Measurements from ENCODE around the gene FAM110C. TPM values are rescaled to one million over a fixed set of nuclear protein-coding genes. Genes with fewer than 3 reads are reported as not detected.

FAM110C gene
- total and polyA plus RNA-seq, 2 donors = 0.05 to 7.3 TPM

DNA sequence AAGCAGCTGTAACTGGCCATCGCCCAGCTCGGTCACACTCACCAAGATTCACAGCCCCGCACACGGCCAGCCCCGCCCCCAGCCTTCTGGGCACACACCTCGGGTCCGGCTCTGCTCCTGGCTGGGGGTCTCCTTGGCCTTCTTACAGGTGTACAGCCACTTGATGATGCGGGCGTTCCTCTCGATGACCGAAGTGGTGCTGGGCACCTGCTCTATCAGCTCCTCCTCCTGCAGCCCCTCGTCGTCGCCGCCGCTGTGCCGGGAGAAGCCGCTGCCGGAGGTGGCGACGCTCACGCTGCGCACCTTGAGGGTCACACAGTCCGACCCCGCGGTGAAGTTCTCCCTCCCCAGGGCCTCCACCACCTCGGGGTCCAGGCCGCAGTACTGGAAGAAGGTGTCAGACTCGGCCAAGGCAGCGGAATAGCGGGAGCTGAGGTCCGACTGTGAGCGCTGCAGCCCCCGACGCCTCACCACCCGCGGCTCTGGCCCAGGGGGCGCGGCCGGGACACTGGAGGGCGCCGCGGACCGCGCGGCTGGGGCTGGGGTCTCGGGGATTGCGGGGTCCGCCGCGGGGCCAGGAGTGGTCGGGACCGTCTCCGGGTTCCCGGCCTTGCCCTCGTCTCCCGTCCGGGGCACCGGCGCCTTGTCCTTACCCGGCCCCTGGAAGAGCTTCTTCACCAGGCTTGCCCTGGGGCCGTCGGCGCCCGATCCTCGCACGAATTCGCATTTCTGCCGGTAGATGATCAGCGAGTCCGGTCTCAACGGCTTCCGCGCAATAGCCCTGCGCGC, 769 bp downstream of the FAM110C start:
- Histone ChIP-seq H3K27ac (ENCODE audit: low read depth in 1 of 2, low read length in 1 of 2) (no peak overlapping the region), H3K27me3 (ENCODE audit: control insufficient read depth in 2 of 2, insufficient read depth in 1 of 2, low read length in 1 of 2) (peaks cover 26 to 40% of the 10 kb centered on the region in 2 donors)

DNA sequence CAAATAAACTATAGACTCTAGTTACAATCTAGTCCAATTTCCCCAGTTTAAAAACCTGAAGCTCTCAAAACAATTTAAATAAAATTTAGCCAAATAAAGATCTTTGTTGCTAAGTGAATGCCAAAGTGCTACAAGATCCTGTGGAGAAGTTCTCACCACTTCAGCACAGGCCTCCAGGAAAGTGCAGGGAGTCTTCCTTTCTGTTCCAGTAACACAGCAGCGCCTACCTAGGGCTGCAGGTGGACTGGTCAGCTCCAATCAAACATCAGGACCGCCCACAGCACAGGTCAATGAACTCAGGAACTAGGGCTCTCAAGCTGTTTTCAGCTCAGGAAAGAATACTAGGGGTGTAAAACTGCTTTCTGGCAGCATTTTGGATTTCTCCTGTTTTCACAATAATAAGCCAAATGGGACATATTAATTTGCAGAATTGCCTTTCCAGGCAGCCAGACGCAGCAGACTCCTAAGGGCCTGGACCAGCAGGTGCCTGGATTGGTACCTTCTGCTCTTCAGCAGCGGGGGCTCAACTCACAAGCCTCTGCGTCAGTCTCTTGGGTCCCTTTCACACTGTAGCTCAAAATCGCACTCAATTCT, 1.5 kb downstream of the FAM110C start:
- Histone ChIP-seq H3K36me3 (ENCODE audit: control insufficient read depth in 2 of 2, insufficient read depth in 2 of 2, low read length in 1 of 2) (no peaks in the 10 kb centered on the region), H3K27me3 (ENCODE audit: control insufficient read depth in 2 of 2, insufficient read depth in 1 of 2, low read length in 1 of 2) (peaks cover 26 to 40% of the 10 kb centered on the region in 2 donors), H3K4me1 (ENCODE audit: control insufficient read depth in 2 of 2, insufficient read depth in 2 of 2, low read length in 2 of 2) (peaks cover 0 to 8% of the 10 kb centered on the region in 2 donors), H3K27ac (ENCODE audit: low read depth in 1 of 2, low read length in 1 of 2) (no peak overlapping the region), H3K4me3 (ENCODE audit: low read length in 2 of 2) (peak overlapping the region in 1 of 2 donors; percentile 76), H3K9me3 (ENCODE audit: control insufficient read depth in 2 of 2, insufficient read depth in 1 of 2, low read length in 1 of 2) (no peaks in the 10 kb centered on the region)
- DNase-seq (ENCODE audit: low read depth in 6 of 9, low spot score in 9 of 9) = no peak
- WGBS = 38% methylated on average over 6 of the region's 6 CpGs

More for the DNA sequence above, 769 bp downstream of the FAM110C start:
- 5% methylated on average over 76 of the region's 76 CpGs for WGBS
- peak overlapping the region in 1 of 2 donors; percentile 76 for H3K4me3 ChIP-seq (ENCODE audit: low read length in 2 of 2)
- peaks cover 0 to 8% of the 10 kb centered on the region in 2 donors for H3K4me1 ChIP-seq (ENCODE audit: control insufficient read depth in 2 of 2, insufficient read depth in 2 of 2, low read length in 2 of 2)
- no peak for DNase-seq (ENCODE audit: low read depth in 6 of 9, low spot score in 9 of 9)
- H3K9me3 ChIP-seq (ENCODE audit: control insufficient read depth in 2 of 2, insufficient read depth in 1 of 2, low read length in 1 of 2) = no peaks in the 10 kb centered on the region
- H3K36me3 ChIP-seq (ENCODE audit: control insufficient read depth in 2 of 2, insufficient read depth in 2 of 2, low read length in 1 of 2) = no peaks in the 10 kb centered on the region

DNA sequence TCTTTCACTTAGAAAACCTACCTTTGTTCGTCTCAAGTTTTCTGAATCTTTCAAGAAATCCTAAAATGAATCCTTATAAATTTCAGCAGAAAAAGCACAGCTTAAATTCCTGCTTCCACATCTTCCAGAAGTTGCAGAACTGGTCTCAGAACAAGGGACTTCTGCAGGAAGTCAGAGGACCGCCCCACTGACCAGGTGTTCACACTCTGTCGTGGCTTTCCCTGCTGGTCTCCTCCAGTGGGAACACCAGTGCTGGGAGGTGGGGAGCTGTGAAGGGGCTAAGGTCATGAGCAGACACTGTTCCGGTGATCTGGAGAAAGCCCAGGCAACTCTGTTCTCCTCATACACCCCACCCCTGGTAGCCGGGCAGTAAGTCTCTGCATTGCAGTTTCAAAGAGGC, 3.5 kb downstream of the FAM110C start:
- H3K9me3 ChIP-seq (ENCODE audit: control insufficient read depth in 2 of 2, insufficient read depth in 1 of 2, low read length in 1 of 2) = no peaks in the 10 kb centered on the region
- no peak overlapping the region for H3K27ac ChIP-seq (ENCODE audit: low read depth in 1 of 2, low read length in 1 of 2)
- no peaks in the 10 kb centered on the region for H3K36me3 ChIP-seq (ENCODE audit: control insufficient read depth in 2 of 2, insufficient read depth in 2 of 2, low read length in 1 of 2)
- peaks cover 0 to 8% of the 10 kb centered on the region in 2 donors for H3K4me1 ChIP-seq (ENCODE audit: control insufficient read depth in 2 of 2, insufficient read depth in 2 of 2, low read length in 2 of 2)
- peaks cover 26 to 39% of the 10 kb centered on the region in 2 donors for H3K27me3 ChIP-seq (ENCODE audit: control insufficient read depth in 2 of 2, insufficient read depth in 1 of 2, low read length in 1 of 2)
- no peak overlapping the region for H3K4me3 ChIP-seq (ENCODE audit: low read length in 2 of 2)
- WGBS = 76% methylated on average over 5 of the region's 5 CpGs
- DNase-seq (ENCODE audit: low read depth in 6 of 9, low spot score in 9 of 9) = no peak

DNA sequence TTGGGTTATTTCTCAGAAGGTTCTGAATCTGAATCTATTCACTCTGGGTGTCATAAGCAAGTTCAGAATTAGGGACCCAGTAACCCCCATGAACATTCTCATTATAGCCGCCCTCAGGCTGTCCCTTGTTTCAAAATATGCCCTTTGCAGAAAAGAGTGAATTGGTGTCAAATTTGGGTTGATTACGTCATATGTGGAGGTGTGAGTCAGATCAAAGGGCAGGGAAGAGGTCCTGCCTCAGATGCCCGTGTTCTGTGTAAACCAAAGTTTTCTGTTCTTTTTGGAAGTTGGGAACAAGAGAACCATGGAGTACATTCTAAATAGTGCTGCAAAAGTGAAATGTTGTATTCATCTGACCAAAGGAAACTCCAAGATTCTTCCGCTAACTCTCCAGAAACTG, 5.8 kb downstream of the FAM110C start:
- Histone ChIP-seq H3K27ac (ENCODE audit: low read depth in 1 of 2, low read length in 1 of 2) (no peak overlapping the region), H3K36me3 (ENCODE audit: control insufficient read depth in 2 of 2, insufficient read depth in 2 of 2, low read length in 1 of 2) (no peaks in the 10 kb centered on the region), H3K9me3 (ENCODE audit: control insufficient read depth in 2 of 2, insufficient read depth in 1 of 2, low read length in 1 of 2) (no peaks in the 10 kb centered on the region), H3K27me3 (ENCODE audit: control insufficient read depth in 2 of 2, insufficient read depth in 1 of 2, low read length in 1 of 2) (peaks cover 12 to 17% of the 10 kb centered on the region in 2 donors), H3K4me1 (ENCODE audit: control insufficient read depth in 2 of 2, insufficient read depth in 2 of 2, low read length in 2 of 2) (peaks cover 0 to 10% of the 10 kb centered on the region in 2 donors), H3K4me3 (ENCODE audit: low read length in 2 of 2) (no peak overlapping the region)
- no peak for DNase-seq (ENCODE audit: low read depth in 6 of 9, low spot score in 9 of 9)
- 79% methylated on average over 4 of the region's 4 CpGs for WGBS

DNA sequence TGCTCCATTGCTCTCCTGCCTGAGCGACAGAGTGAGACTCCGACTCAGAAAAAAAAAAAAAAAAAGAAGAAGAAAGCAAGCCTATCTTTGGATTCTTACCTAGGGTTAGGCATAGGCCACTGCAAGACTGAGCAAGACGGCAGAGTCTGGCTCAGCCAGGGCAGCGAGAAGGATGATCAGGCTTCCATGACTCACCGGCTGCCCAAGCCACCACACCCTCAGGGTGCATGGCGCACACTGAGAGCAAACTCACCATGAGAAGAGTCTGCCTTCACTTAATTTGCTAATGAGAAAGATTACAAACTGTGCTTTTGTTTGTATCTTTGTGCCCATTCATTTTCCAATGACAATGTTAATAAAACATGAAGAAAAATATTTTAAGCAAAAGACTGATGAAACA, 8.2 kb downstream of the FAM110C start:
- Histone ChIP-seq H3K27ac (ENCODE audit: low read depth in 1 of 2, low read length in 1 of 2) (no peak overlapping the region), H3K4me3 (ENCODE audit: low read length in 2 of 2) (no peak overlapping the region), H3K36me3 (ENCODE audit: control insufficient read depth in 2 of 2, insufficient read depth in 2 of 2, low read length in 1 of 2) (no peaks in the 10 kb centered on the region), H3K4me1 (ENCODE audit: control insufficient read depth in 2 of 2, insufficient read depth in 2 of 2, low read length in 2 of 2) (peaks cover 0 to 11% of the 10 kb centered on the region in 2 donors), H3K9me3 (ENCODE audit: control insufficient read depth in 2 of 2, insufficient read depth in 1 of 2, low read length in 1 of 2) (no peaks in the 10 kb centered on the region), H3K27me3 (ENCODE audit: control insufficient read depth in 2 of 2, insufficient read depth in 1 of 2, low read length in 1 of 2) (peaks cover 0 to 3% of the 10 kb centered on the region in 2 donors)
- 97% methylated on average over 6 of the region's 6 CpGs for WGBS
- DNase-seq (ENCODE audit: low read depth in 6 of 9, low spot score in 9 of 9) = no peak

DNA sequence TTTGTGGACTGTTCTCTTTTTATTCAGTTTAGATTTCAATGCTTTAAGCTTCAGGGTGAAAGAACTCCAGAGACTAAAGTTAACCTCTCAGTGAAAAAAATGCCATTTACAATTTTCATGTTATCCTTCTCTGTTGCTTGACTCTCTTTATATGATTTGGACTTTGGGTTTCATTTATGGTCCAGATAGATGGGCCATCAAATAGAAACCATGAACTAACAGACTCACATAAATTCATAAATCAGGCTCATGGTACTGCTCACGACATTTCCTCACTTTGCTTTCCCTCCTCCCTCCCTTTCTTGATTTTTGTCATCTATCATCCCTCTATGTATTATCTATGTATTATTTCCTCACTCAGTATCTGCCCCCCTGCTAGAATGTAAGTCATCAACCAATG, 10.0 kb downstream of the FAM110C start:
- WGBS = 94% methylated on average over 1 of the region's 1 CpG
- Histone ChIP-seq H3K27ac (ENCODE audit: low read depth in 1 of 2, low read length in 1 of 2) (no peak overlapping the region), H3K4me1 (ENCODE audit: control insufficient read depth in 2 of 2, insufficient read depth in 2 of 2, low read length in 2 of 2) (peaks cover 0 to 11% of the 10 kb centered on the region in 2 donors), H3K36me3 (ENCODE audit: control insufficient read depth in 2 of 2, insufficient read depth in 2 of 2, low read length in 1 of 2) (no peaks in the 10 kb centered on the region), H3K27me3 (ENCODE audit: control insufficient read depth in 2 of 2, insufficient read depth in 1 of 2, low read length in 1 of 2) (no peaks in the 10 kb centered on the region), H3K9me3 (ENCODE audit: control insufficient read depth in 2 of 2, insufficient read depth in 1 of 2, low read length in 1 of 2) (no peaks in the 10 kb centered on the region), H3K4me3 (ENCODE audit: low read length in 2 of 2) (no peak overlapping the region)
- DNase-seq (ENCODE audit: low read depth in 6 of 9, low spot score in 9 of 9) = no peak

DNA sequence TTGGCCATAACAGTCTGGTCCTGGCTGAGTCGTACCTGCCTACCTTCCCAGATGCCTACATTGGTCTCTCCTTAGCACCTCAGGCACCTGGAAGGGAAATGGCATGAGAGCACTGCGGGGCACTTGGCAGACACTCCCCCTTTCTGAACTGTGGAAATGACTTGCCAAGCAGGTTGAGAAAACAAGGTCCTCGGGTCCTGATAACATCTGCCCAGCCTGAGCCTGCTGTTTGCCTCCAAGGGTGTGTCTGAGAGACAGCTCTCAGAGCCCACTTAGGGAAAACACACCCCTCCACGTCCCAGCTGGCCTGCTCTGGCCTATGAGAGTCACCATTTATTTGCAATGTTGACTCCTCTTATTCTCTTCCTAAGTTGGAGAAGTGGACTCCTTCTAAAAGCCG, 10.5 kb downstream of the FAM110C start:
- H3K4me3 ChIP-seq (ENCODE audit: low read length in 2 of 2) = no peak overlapping the region
- DNase-seq (ENCODE audit: low read depth in 6 of 9, low spot score in 9 of 9) = no peak
- H3K36me3 ChIP-seq (ENCODE audit: control insufficient read depth in 2 of 2, insufficient read depth in 2 of 2, low read length in 1 of 2) = no peaks in the 10 kb centered on the region
- no peaks in the 10 kb centered on the region for H3K9me3 ChIP-seq (ENCODE audit: control insufficient read depth in 2 of 2, insufficient read depth in 1 of 2, low read length in 1 of 2)
- peaks cover 0 to 14% of the 10 kb centered on the region in 2 donors for H3K4me1 ChIP-seq (ENCODE audit: control insufficient read depth in 2 of 2, insufficient read depth in 2 of 2, low read length in 2 of 2)
- 66% methylated on average over 5 of the region's 5 CpGs for WGBS
- no peaks in the 10 kb centered on the region for H3K27me3 ChIP-seq (ENCODE audit: control insufficient read depth in 2 of 2, insufficient read depth in 1 of 2, low read length in 1 of 2)
- no peak overlapping the region for H3K27ac ChIP-seq (ENCODE audit: low read depth in 1 of 2, low read length in 1 of 2)

DNA sequence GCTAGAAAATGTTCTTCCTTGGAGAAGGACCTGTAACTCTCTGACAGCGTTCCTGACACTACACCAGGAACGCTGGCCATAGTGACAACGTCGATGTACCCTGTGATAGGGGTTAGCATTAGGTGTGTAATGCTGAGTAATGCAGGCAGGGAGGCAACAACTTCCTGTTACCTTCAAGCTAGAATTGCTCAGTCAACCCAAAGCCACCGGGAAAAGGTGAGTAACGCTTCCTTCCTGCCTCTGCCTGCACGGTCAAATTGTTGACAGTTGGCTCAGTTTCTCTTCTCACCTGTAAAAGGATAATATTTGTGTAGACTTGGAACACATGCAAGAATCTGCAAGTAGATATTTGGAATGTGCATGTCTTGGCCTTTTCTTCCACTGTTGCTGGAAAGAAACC, 12.7 kb downstream of the FAM110C start:
- Histone ChIP-seq H3K4me3 (ENCODE audit: low read length in 2 of 2) (no peak overlapping the region), H3K4me1 (ENCODE audit: control insufficient read depth in 2 of 2, insufficient read depth in 2 of 2, low read length in 2 of 2) (peaks cover 0 to 28% of the 10 kb centered on the region in 2 donors), H3K9me3 (ENCODE audit: control insufficient read depth in 2 of 2, insufficient read depth in 1 of 2, low read length in 1 of 2) (no peaks in the 10 kb centered on the region), H3K27ac (ENCODE audit: low read depth in 1 of 2, low read length in 1 of 2) (peak overlapping the region in 1 of 2 donors; percentile 3), H3K27me3 (ENCODE audit: control insufficient read depth in 2 of 2, insufficient read depth in 1 of 2, low read length in 1 of 2) (no peaks in the 10 kb centered on the region), H3K36me3 (ENCODE audit: control insufficient read depth in 2 of 2, insufficient read depth in 2 of 2, low read length in 1 of 2) (no peaks in the 10 kb centered on the region)
- DNase-seq (ENCODE audit: low read depth in 6 of 9, low spot score in 9 of 9) = no peak
- 27% methylated on average over 7 of the region's 7 CpGs for WGBS

DNA sequence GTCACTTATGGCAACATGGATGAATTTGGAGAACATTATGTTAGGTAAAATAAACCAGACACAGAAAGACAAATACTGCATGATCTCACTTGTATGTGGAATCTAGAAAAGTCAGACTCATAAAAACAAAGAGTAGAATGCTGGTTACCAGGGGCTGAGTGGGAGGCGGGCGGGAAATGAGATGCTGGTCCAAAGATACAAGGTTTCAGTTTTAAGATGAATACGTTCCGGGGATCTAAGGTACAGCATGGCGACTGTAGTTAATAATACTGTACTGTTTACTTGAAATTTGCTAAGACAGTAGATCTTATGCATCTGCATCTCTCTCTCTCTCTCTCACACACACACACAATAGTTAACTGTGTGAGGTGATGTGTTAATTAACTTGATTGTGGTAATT, 14.2 kb downstream of the FAM110C start:
- no peaks in the 10 kb centered on the region for H3K9me3 ChIP-seq (ENCODE audit: control insufficient read depth in 2 of 2, insufficient read depth in 1 of 2, low read length in 1 of 2)
- no peak for DNase-seq (ENCODE audit: low read depth in 6 of 9, low spot score in 9 of 9)
- H3K36me3 ChIP-seq (ENCODE audit: control insufficient read depth in 2 of 2, insufficient read depth in 2 of 2, low read length in 1 of 2) = no peaks in the 10 kb centered on the region
- H3K27ac ChIP-seq (ENCODE audit: low read depth in 1 of 2, low read length in 1 of 2) = no peak overlapping the region
- H3K4me1 ChIP-seq (ENCODE audit: control insufficient read depth in 2 of 2, insufficient read depth in 2 of 2, low read length in 2 of 2) = peaks cover 0 to 39% of the 10 kb centered on the region in 2 donors
- no peak overlapping the region for H3K4me3 ChIP-seq (ENCODE audit: low read length in 2 of 2)
- no peaks in the 10 kb centered on the region for H3K27me3 ChIP-seq (ENCODE audit: control insufficient read depth in 2 of 2, insufficient read depth in 1 of 2, low read length in 1 of 2)
- WGBS = 96% methylated on average over 5 of the region's 5 CpGs
